SHP77 treated with DMSO at 0.1 percent for 48 hours (cell line): Measurements from ENCODE around the gene AHNAK2.
A peak's percentile ranks its signal among the peaks of the same experiment; 100 is the strongest.

Experiments
- DNase-seq: peaks from one replicate; lab custom pipeline; 2025; lab: John Stamatoyannopoulos, UW

AHNAK2 gene

DNA sequence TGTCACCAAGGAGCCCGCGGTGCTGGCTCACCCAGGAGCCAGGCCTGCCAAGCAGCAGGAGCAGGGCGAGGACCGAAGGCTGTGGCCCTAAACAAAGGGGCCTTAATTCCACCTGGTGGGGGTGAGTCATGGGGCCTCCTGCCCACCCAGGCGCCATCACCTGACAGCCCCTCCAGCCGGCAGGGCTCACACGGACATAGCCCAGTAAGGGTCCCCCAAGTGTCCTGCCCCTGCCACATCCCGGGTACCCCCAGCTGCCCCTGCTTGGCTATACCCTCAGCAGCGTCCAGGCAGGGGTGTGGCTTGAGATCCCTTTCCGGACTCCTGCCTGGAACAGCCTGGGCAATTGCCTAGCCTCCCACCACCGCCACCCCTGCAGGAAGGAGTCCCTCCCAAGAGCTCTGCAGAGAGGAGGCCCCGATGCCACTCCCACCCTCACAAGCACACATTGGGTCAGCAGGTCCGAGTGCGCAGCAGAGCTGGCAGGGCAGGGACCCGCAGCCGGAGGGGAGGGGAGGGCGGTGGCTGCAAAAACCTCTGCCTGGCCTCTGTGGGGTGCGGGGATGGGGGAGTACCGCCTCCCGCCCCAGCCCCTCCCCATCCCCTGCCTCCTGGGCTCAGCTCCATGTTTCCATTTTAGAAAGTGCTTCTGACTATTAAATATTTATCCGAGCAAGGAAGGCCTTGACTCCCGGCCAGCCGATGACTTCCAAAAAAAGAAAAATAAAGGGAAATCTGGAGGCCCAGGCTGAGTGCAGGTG is 4.6 kb downstream of the AHNAK2 start:
- no peak for DNase-seq

DNA sequence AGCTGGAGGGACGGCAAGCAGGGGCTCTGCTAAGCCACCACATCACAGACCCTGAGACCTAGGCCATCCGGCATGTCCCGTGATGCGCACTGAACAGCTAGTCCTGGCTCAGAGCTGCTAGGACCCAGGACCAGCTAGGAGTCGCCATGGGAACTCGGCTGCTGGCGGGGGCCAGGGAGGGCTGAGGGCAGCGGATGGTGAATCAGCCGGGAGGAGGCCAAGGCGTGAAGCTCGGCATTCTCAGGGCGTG is 5.1 kb downstream of the AHNAK2 start:
- DNase-seq, result no peak

DNA sequence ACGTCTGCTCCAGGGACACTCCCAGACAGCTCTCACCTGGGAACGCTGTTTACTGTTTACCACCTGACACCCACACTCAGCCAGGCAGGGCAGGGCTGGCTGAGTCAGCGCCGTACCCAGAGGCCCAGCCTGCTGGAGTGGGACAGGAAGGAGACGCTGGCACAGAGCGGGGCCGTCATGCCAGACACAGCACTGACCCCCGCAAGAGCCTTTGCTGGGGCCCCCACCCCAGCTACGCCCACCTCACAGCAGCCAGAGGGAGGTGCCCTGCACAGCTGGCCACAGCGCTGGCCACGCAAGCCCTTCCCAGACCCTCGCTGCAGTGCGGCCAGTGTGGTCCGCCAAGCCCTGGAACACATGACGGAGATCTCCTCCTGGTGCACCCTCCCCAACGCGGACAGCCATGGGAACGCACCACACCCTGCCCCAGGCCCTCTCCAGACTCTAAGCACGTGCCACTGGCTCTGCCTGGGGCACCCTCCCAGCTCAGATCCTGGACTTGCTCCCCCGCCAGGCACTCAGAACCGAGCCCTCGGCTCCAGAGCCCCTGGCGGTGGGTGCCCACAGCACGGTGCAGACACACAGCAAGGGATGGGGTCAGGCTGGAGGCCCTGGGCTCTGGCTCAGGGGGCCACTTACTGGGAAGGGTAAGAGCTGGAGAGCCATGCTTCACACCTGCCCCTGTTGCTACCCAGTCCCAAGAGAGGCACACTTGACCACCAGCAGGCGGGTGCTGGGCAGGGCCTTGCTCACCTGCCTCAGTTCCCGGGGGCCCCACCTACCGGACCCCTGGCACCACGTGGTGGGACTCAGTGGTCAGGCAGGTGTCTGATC is 5.7 kb downstream of the AHNAK2 start:
- DNase-seq, result no peak

DNA sequence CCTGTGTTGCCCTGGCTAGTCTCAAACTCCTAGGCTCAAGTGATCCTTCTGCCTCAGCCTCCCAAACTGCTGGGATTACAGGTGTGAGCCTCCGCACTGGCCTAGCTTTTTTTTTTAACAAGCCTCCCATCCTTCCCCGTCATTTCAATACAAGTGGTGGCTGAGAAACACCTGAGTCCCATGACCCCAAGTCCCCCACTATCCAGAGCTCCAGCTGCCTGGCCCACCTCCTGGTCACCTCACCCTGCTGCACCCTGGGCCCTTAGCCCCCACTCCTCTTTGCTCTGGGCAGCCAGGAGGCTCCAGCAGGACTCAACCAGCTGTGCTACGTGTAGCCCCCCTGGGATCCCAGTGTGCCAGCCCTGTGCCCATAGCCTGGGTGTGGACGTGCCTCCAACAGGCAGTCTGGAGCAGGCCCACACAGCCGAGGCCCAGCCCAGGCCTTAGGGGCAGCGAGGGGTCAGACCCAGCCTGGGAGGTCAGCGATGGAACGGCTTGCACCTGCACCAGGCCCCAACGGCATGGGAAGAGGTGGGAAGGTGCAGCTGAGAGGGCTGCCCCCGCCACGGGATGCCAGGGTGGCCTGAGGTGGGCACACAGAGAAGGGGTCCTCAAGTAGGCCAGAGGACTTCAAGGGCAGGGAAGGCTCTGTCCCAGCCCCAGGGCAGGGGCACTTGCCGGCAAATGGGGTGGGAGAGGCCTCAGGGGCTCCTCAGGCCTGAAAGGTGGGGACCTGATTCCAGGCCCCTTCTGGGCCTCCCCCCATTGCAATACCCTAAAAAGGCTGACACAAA is 6.5 kb downstream of the AHNAK2 start:
- DNase-seq, result no peak

DNA sequence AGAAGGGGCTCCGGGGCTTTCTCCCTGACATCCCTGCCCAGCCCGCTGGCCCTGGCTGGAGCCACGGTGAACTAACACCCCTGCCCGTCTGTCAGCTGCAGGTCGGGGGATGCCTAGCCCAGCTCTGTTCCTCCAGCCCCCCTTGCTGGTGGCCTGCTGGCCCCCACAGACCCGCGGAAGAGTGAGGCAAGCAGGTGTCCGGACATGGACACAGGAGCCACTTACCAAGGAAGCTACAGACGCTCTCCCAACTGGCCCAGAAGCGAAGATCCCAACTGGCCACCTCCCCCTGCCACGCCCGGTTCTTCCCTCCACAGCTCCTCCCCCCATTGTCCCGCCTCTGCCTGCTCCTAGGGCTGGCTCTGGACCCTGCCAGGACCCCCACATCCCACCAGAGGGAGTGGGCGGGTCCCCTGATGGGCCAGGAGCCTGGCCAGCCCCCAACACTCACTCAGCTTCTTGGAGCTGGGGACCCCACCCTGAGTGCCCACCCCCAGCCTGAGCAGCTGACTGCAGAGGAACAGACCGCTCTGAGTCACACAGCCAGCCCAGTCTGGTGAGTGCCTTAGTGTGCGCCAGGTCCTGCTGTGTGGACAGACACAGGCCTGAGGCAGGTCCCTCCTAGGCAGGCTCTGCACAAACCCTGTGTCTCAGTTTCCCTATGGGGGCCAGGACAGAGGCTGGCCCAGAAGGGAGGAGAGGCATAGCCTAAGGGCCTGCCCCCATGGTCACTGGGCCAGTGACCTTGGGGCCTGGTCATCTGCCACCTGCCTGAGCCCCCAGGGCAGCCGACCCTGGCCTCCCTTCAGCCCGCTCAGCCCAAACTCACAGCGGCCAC is 7.7 kb downstream of the AHNAK2 start:
- DNase-seq, result no peak

DNA sequence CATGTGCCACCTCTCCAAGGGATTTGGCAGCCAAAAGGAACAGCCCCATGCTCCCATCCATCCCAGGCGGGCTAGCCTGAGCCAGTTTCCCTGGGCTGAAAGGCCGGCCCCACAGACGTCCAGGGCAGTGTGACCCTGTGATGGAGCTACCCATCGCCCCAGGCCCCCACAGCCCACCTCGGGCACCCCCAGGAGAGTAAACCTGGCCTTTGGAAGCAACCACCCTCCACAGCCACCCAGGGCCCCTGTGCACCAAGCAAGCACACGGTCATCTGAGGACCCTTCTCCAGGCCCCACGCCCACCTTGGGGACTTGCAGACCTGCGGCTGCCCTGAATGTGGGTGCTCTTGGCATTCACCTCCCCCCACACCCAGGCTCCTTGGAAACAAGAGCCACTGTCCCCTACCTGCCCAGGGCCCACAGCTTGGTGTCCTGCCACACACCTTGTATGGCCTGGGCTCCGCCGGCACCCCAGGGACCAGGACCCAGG is 8.4 kb downstream of the AHNAK2 start:
- no peak for DNase-seq

DNA sequence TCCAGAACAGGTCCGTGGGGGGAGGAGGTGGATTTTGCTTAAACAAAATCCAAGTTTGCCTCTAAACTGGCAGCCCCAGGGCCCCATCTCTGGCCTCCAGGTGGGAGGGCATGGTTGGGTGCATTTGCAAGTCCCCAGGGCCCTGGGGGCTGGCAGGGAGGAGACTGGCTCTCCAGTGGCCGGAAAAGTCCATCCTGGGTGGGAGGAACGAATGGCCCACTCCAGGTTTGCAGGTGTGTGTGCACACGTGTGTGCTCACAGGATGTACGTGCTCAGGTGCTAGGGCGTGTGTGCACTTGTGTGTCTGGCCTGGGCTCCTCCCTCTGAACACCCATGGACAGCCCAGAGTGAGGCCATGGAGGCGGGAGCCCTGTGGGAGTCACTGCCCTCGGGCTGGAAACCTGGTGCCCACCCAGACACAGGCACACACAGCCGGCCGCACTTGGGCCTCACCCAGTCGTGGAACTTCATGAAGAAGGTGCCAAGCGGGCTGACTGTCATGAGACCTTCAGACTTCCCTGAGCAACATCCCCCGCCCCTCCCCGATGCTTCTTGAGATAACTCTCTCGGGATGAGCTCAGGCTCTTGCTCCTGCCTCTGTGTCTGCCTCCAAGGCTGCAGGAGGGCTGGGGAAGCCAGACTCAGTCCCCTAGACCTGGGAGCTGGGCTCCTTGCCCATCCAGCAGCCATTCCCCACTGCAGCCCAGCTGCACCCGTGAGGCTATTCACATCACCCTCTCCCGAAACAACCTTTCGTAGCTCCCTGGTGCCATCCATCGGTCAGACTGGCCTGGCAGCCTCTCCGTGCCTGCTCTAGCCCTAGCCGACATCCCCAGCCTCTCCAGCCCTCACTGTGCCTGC is 9.4 kb downstream of the AHNAK2 start:
- no peak for DNase-seq

DNA sequence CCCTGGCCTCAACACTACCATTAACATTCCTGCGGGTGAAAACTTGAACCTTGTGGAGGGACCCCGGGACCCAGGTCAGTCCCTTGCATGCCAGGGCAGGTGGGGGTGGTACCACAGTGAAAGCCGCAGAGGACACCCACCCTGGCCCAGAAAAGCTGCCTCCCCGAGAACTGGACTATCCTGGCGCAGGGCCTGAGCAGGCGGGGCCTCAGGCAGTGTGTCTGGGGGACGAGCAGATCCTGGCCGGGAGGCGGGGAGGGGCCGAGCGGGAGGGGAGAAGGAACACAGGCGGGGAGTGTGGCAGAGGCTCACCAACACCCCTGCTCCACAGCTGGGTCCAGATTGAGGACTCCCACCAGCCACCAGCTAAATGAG is 10.0 kb downstream of the AHNAK2 start:
- DNase-seq, result peak; percentile 3

DNA sequence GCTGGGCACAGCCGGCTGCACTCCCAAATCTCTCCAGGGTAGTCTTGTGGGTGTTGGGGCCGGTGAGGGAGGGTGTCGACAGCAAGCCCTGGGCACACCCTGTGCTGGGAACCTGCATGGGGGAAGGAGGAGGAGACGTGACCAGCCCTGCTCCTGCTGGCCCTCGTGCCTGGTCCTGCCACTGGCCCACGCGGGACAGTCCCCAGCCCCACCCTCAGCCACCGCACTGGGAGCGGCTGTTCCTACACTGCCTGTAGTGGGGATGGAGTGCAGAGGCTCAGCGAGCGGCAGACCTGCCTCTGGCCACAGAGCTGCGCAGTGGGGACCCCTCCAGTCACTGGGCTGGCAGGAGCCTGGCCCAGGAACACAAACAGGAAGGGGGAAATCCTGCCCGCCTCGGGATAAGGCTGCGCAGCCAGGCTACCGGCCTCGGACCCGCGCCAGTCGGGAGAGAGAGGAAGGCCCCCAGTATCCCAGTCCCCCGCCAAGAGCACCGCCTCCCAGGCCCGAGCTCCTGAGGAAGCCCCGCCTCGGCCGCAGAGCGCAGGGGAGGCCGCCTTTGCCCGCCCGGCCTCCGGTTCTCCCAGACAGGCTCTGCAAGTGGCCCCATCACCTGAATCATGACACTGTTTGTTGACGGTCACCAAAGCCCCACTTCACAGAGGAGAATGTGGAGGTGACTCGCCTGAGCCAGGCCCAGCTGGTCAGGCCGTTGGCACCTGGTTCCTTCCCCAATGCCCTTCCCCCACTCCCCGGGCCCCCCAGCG is 10.6 kb downstream of the AHNAK2 start:
- DNase-seq, result no peak

DNA sequence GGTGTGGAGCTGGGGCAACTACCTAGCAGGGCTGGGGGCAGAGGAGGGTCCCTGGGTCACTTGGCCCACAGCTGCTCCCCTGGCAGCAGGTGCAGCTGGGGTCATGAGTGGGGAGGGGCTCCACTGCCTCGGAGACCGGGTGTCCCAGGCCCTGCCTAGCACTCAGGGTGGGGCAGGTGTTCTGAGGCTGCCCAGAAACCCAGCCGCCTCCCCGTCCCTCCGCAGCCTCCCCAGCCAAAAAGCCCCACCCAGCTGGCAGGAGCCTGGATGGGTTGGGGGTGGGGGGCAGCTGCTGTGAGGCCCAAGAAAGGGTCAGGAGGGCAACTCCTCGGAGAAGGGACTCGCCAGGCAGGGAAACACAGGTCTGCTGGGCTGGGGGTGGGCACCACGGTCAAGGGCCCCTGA is 11.2 kb downstream of the AHNAK2 start:
- DNase-seq, result no peak

DNA sequence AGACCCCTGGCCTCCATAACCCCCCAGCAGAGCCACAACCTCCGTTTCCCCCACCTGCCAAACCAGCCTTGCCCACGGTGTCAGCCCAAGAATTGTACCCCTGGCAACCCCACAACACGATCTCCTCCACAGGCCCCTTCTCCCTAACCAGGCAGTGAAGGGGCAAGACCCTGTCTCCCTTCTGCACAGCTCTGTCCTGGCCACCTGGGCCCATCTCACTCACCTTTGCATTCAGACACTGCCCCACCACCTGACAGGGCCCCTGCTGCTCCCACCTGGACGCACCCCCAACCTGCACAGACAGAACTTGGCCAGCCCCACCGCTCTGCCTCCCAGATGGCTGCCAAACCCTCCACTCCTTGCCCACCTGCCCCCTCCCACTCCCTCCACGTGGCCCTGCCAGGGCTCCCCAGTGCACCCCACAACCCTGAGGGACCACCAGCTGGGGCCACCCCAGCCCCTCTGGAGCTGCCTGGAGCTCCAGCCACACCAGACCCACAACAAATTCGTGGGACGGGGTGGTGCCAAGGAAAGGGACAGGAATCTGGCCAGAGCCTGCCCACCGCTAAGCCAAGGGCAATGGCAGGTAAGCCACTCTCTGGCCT is 11.8 kb downstream of the AHNAK2 start:
- DNase-seq, result no peak

DNA sequence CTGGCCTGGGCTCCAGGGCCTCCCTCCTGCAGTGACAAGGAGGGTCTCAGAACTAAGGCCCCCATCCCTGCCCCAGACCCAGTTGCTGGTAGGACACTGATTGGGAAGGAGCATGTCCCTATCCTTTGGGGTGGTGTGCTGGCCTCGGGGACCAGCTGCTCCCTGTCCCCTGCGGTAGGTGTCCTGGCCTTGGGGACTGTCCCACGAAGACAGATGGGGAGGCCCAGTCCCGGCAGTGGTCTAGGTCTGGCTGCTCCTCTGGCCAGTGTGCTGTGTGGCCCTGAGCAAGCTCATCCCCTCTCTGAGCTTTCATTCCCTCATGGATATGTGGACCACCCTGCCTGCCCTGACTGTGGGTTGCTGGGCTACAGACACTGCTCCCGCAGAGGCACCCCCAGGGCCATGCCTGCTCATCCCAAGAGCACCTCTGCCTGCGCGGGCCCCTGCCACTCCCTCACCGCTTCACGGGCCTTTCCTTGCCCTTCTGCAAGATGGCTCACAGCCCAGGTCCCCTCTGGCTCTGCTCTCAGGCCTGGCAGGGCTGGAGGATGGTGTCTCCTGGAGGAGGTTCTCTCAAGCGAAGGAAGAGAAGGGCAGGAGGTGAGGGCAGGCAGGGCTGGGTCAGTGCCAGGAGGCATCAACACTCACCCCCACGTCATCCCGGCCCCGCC is 12.5 kb downstream of the AHNAK2 start:
- no peak for DNase-seq

DNA sequence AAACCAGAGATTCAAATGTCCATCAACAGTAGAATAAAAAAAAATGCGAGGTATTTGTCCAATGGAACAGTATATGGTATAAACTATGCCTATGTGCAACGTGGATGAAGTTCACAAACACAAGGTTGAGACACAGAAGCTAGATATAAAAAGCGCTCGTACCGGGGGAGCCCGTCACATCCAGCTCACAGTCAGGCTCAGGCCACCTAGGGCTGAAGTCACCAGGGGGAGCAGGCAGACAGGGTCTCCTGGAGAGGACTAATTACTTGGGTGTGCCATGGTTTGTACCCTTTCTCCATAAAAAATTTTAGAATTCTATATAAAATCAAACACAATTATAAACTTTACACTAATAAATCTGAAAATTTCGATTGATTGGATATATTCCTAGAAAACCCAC is 13.6 kb downstream of the AHNAK2 start:
- no peak for DNase-seq

DNA sequence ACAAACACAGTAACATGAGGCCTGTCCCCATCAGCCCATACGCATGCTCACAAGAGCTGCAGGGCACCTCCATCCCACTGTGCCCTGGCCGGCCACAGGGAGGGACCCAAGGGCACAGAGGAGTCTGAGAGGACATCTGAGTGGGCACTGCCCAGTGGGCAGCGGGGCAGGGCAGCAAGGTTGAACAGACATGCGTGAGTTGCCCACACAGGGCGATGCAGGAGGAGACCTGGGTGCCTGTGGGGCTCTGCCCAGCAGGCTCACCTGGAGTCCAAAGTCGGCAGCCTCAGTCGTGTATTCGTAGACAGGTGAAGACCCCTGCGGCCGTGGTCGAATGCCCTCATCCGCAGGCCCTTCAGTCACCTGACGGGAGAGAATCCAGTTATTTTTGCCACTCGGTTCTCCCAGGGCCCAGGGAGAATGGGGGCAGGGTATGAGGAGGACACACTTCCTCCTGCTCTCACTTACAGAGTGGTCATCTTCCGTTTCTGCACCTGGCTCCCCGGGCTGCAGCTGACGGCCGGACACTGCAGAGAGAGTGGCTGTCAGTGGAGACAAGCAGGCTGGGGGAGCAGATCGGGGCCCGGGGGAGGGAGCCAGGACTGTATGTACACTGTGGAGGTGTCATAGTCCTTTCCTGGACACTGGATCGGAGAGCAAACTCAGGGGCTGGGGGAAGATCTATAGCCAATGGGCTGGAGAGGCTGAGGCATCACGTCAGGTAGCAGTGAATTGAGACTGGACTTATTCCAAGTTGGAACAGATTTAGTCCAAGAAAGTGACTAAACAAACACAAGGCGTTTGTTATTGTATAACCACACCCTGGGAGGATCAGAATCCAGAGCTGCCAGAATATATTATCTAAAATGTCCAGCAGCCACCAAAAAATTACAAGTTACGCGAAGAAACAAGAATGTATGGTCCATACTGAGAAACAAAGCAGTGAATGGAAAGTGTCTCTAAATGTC is 20.7 kb downstream of the AHNAK2 start:
- DNase-seq, result no peak

DNA sequence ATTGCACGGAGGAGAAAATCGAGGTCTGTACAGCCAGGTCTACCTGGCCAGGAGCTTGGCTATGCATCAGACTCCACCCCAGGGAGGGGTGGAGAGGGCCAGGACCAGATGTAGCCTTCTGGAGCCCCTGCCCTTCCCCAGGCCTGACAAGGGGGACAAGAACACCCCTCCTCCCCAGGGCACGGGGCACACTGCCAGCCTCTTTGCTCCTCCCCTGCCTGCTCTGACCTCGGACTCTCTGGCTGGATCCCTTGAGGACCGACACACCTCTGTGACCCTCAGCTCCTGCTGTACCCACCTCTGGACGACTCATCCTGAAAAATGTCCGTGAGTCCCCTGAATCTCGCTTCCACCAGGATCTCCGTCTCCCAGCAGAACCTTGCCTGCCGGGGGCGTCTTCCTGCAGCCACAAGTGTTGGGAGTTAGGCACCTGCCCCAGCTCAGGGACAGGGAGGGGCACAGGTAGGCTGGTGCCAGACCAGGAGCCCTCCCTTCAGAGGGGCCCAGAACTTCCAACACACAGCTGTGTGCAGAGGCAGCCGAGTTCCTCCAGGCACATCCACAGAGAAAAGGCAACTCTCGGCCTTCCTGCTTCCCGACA is 21.8 kb downstream of the AHNAK2 start:
- DNase-seq, result no peak

DNA sequence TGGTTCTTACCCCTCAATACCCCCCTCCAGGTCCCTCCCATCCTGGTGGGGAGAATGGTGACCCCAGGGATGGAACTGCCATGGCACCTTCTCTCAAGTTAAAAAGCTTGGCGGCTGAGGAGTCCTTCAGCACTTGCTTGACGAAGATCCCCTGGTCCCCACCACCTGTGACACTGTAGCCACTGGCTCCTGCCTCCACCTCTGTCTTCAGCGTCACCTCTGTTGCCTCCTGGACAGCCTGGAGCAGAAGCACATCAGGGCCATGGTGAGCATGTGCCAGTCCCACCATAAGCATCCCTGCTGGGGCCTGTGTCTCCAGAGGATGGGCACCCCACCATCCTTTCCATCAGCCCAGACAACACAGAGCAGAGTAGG is 22.8 kb downstream of the AHNAK2 start:
- no peak for DNase-seq

DNA sequence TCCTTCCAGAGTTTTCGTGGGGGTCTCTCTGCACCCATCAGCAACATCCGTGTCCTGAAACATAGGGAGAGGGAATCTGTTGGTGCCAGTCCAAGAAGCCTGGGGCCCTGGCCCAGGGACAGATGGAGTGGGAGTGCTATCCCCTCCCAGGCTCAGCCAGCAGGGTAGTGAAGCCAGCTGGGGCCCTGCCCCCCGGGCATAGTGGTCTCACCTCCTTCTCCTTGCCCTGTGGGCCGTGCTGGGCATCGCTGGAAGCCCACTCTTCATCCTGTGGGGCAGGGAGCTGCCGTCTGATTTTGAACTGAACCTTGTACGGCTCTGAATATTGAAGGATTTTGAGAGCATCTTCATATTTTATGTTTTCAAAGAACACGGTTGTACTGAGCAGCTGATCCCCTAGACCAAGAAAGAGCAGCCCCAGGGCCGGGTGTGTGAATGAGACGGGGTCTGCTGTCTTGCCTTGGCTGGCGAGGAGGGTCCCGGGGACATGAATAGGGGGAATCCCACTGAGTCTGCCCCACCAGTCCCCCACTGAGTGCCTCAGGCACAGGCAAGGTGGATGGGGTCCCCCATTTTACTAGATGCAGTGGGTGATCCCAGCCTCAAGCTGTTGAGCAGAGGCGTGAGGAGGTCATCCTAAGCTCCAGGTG is 23.3 kb downstream of the AHNAK2 start:
- DNase-seq, result no peak
